Dermis blood vessel endothelial cell (primary cell): ENCODE data around the gene SRP54. TPM values are rescaled to one million over a fixed set of nuclear protein-coding genes. Genes with fewer than 3 reads are reported as not detected.
A peak's percentile ranks its signal among the peaks of the same experiment; 100 is the strongest.
"Not testable (repeated sequence)": the region's sequence is repeated elsewhere in the genome, so short reads cannot be mapped to it uniquely, and the experiment has no call there.

Source experiments
- DNase-seq: peaks from one replicate; pipeline ENCODE4 v3.0.0; 2010
- total RNA-seq: library from RNA; depleted of rRNA; stranded (reverse); fragments of >200 nt; gene quantifications from 2 replicates; pipeline ENCODE4 v1.2.3, GENCODE V29; 2014

SRP54 gene
- total RNA-seq, 1 donor from 2014 or later: 85.6 TPM

DNA sequence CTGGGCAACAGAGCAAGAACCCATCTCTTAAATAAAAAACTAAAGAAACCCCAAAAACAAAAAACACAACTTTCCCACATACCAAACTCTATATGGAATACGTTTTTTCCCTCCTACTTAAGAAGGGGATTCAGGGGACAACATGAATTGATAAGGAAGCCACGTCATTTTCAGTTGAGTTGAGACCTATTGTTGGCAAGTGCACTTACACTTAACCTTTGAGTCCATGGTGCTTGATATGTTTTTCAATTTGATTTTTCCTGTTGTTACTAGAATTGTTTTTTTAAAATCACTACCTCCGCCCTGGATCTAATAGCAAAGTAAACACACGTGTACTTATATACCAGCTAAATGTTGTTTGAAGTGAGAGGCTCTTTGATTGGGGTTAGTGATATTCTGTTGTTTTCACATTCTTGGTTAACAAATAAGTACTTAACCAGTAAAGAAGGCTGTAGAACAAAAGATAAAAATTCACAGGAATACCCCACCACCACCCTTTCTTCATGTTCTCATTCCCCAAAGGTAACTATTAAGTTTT is 65.3 kb downstream of the SRP54 start:
- DNase-seq: peak; percentile 54

GRCh38 chr14:35050652-35051051 is 67.9 kb downstream of the SRP54 start:
- peak; percentile 50 for DNase-seq

DNA sequence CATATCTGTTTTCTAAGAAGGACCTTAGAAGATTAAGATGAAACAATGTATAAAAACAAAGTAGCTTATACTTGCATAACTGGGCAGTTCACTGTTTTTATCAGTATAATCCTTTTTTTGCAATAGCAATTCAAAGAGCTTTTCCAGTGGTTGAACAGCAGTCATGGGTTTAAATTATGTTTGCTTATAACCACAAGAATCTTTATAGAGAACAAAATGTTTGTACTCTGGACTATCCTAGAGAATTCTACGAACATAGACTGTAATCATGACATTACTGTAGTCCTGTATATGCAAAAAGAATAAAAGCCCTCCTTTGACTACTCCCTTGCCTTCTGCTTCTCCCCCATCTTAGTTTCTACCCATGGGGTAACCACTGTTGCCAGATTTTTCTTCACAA is 69.0 kb downstream of the SRP54 start:
- no peak for DNase-seq

DNA sequence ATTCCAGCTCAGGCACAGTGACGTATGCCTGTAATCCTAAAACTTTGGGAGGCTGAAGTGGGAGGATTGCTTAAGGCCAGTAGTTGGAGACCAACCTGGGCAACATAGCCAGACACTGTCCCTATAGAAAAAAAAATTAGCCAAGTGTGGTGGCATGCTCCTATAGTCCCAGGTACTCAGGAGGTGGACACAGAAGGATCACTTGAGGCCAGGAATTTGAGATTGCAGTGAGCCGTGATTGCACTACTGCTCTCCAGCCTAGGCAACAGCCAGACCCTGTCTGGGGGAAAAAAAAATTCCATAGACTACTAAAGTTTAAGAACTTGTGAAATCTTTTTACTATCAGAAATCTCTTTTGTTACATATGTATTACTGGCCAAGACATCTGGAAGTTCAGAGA is 69.8 kb downstream of the SRP54 start:
- no peak for DNase-seq

DNA sequence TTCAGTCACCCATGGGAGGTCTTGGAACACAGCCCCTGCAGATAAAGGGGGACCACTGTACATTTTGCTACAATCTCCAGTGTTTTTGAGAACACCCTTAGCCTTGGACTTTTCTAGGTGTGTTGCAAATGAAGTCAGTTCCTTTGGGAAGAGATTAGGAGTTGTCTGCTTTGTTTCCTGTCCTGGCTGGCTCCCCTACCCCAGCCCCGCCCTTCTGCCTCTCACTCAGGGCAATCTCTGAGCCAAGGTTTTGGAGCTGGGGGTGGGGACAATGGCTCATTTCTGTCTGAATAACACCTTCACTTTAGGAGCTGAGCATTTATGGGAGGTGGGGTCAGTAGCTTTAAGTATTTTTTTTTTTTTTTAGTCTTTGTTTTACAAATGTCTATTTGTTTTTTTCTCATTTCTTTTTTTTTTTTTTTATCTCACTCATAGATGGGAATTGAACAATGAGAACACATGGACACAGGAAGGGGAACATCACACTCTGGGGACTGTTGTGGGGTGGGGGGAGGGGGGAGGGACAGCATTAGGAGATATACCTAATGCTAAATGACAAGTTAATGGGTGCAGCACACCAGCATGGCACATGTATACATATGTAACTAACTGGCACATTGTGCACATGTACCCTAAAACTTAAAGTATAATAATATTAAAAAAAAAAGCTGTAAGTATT is 78.5 kb downstream of the SRP54 start:
- DNase-seq: peak; percentile 24

GRCh38 chr14:35065731-35066130 is 82.9 kb downstream of the SRP54 start:
- DNase-seq: not testable (repeated sequence)

DNA sequence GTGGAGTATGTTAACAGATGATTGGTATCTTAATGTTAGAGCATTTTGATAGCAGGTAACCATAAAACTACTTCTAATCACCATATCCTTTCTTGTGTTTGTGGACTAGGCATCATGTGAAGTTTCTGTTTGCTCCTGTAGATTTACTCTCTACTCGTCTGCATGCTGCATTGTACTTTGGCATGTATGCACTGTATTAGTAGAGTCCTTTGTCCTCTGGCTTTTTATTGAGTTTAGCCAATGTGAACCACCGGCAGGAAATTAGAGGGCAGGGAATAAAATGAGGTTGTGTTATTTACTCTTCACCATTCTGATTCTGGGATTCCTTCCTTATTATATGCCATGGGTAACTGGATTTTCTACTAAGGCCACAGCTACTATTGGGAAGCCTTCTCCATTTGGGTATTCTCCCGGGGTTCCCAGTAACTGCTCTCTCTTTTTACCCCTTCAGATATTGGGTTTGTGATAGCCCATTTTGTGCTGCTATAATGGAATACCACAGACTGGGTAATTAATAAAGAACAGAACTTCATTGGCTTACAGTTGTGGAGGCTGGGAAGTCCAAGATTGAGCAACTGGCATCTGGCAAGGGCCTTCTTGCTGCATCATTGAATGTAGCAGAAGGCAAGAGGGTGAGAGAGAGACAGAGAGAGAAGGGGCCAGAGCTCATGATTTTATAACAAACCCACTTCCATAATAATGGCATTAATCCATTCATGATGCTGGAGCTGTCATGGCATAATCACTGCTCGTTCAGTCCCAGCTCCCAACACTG is 85.6 kb downstream of the SRP54 start:
- DNase-seq: no peak

- no peak for DNase-seq
These were observed 89.4 kb downstream of the SRP54 start for GRCh38 chr14:35072226-35072625.

GRCh38 chr14:35073486-35073885 is 90.7 kb downstream of the SRP54 start:
- DNase-seq: peak; percentile 48

GRCh38 chr14:35078082-35078481 is 95.3 kb downstream of the SRP54 start:
- DNase-seq: no peak

Other genes starting within 250 kb of the SRP54 start
- gene BAZ1A, start 107.6 kb upstream of the SRP54 start, total RNA-seq: 54.8 and 76.5 TPM in 2 replicates
- gene FAM177A1, start 63.3 kb downstream of the SRP54 start, total RNA-seq: 43.1 and 48.8 TPM in 2 replicates
- gene PPP2R3C, start 139.0 kb downstream of the SRP54 start, total RNA-seq: 34.6 and 46.1 TPM in 2 replicates
- 39.8 and 41.6 TPM in 2 replicates for gene PRORP, start 139.6 kb downstream of the SRP54 start, total RNA-seq